SJCRH30 (cell line): ENCODE data around the gene SLC6A9. TPM values are rescaled to one million over a fixed set of nuclear protein-coding genes. Genes with fewer than 3 reads are reported as not detected.

Source experiments
- DNase-seq, 2 experiments: peaks; one replicate each; pipeline ENCODE4 v3.0.0-alpha.2; 2015 to 2020
- H3K27ac ChIP-seq: fragments of 250-450 bp; sonication (Bioruptor Pico); 2 replicates; pipeline ENCODE4 v1.5.1; 2020; ENCODE audit warnings: mild to moderate bottlenecking, moderate library complexity
- H3K27me3 ChIP-seq: fragments of 250-450 bp; sonication (Bioruptor Pico); 2 replicates; pipeline ENCODE4 v1.5.1; 2020; ENCODE audit warnings: mild to moderate bottlenecking, moderate library complexity
- H3K36me3 ChIP-seq: fragments of 250-450 bp; sonication (Bioruptor Pico); 2 replicates; pipeline ENCODE4 v1.5.1; 2020; ENCODE audit warnings: mild to moderate bottlenecking, moderate library complexity
- H3K4me1 ChIP-seq: fragments of 250-450 bp; sonication (Bioruptor Pico); 2 replicates; pipeline ENCODE4 v1.5.1; 2020; ENCODE audit warnings: mild to moderate bottlenecking, moderate library complexity
- H3K4me3 ChIP-seq: fragments of 250-450 bp; sonication (Bioruptor Pico); 2 replicates; pipeline ENCODE4 v1.5.1; 2020; ENCODE audit warnings: mild to moderate bottlenecking, moderate library complexity
- H3K9me3 ChIP-seq: fragments of 250-450 bp; sonication (Bioruptor Pico); replicated peaks from 2 replicates; pipeline ENCODE4 v1.5.1; 2020; ENCODE audit warnings: mild to moderate bottlenecking, moderate library complexity
- total RNA-seq: library from RNA; depleted of rRNA; stranded (reverse); fragments of >200 nt; shearing (Covaris generic); gene quantifications from 2 replicates; pipeline ENCODE4 v1.2.3, GENCODE V29; 2014

The SLC6A9 gene
- total RNA-seq, 1 experiment from 2014 or later, result 0.51 TPM

- no peak overlapping the region for H3K4me3 ChIP-seq
These were observed 59.8 kb downstream of the SLC6A9 start for GRCh38 chr1:43971336-43971980.

GRCh38 chr1:43970911-43971310 lies 60.4 kb downstream of the SLC6A9 start:
- no peak overlapping the region for H3K27ac ChIP-seq
- no peaks in the 10 kb centered on the region for H3K4me1 ChIP-seq
- no peak overlapping the region; the same call in 1 of the 2 replicates for H3K4me3 ChIP-seq
- no peaks in the 10 kb centered on the region for H3K9me3 ChIP-seq
- no peaks in the 10 kb centered on the region for H3K27me3 ChIP-seq
- peaks cover 7% of the 10 kb centered on the region; the same call in 1 of the 2 replicates for H3K36me3 ChIP-seq
- DNase-seq, result no peak

More at GRCh38 chr1:43971336-43971980, 59.8 kb downstream of the SLC6A9 start:
- Histone ChIP-seq H3K9me3 (no peaks in the 10 kb centered on the region), H3K36me3 (peaks cover 10% of the 10 kb centered on the region), H3K27ac (no peak overlapping the region), H3K4me1 (no peaks in the 10 kb centered on the region), H3K27me3 (no peaks in the 10 kb centered on the region)
- no peak for DNase-seq

GRCh38 chr1:43970502-43970901 lies 60.8 kb downstream of the SLC6A9 start:
- Histone ChIP-seq H3K36me3 (peaks cover 7% of the 10 kb centered on the region; the same call in 1 of the 2 replicates), H3K27me3 (no peaks in the 10 kb centered on the region), H3K27ac (no peak overlapping the region), H3K4me3 (peak overlapping the region; percentile 76), H3K9me3 (no peaks in the 10 kb centered on the region), H3K4me1 (no peaks in the 10 kb centered on the region)
- DNase-seq, result no peak

GRCh38 chr1:43969746-43970466 lies 61.4 kb downstream of the SLC6A9 start, which contains the start of gene DPH2:
DPH2 (plus strand) TSS chr1:43970010; CDS start chr1:43970176, 166 bp downstream.
- DNase-seq, result peak; percentile 99
- Histone ChIP-seq H3K27me3 (no peaks in the 10 kb centered on the region), H3K36me3 (peaks cover 7% of the 10 kb centered on the region; the same call in 1 of the 2 replicates), H3K4me3 (peak within 1 kb of the TSS; percentile 76), H3K9me3 (no peaks in the 10 kb centered on the region), H3K27ac (no peak within 1 kb of the TSS), H3K4me1 (no peaks in the 10 kb centered on the region)

GRCh38 chr1:43969416-43969745 lies 61.9 kb downstream of the SLC6A9 start:
- Histone ChIP-seq H3K4me3 (no peak overlapping the region), H3K27me3 (no peaks in the 10 kb centered on the region), H3K36me3 (peaks cover 7% of the 10 kb centered on the region; the same call in 1 of the 2 replicates)

GRCh38 chr1:43968348-43968948 lies 62.8 kb downstream of the SLC6A9 start:
- H3K27me3 ChIP-seq, result no peaks in the 10 kb centered on the region
- no peaks in the 10 kb centered on the region for H3K9me3 ChIP-seq
- H3K36me3 ChIP-seq, result peaks cover 7% of the 10 kb centered on the region; the same call in 1 of the 2 replicates
- no peak overlapping the region for H3K27ac ChIP-seq
- no peak overlapping the region for H3K4me3 ChIP-seq
- no peaks in the 10 kb centered on the region for H3K4me1 ChIP-seq
- peak; percentile 63 to 83 for DNase-seq

More at GRCh38 chr1:43969416-43969745, 61.9 kb downstream of the SLC6A9 start:
- DNase-seq, result no peak
- Histone ChIP-seq H3K27ac (no peak overlapping the region), H3K9me3 (no peaks in the 10 kb centered on the region), H3K4me1 (no peaks in the 10 kb centered on the region)

- no peaks in the 10 kb centered on the region for H3K4me1 ChIP-seq
- no peaks in the 10 kb centered on the region for H3K27me3 ChIP-seq
- H3K9me3 ChIP-seq, result no peaks in the 10 kb centered on the region
- H3K4me3 ChIP-seq, result no peak overlapping the region
- no peaks in the 10 kb centered on the region for H3K36me3 ChIP-seq
- H3K27ac ChIP-seq, result no peak overlapping the region
- DNase-seq, result no peak
These were observed 65.9 kb downstream of the SLC6A9 start for GRCh38 chr1:43965316-43965715.

- H3K27me3 ChIP-seq, result no peaks in the 10 kb centered on the region
- H3K27ac ChIP-seq, result no peak overlapping the region
- H3K4me1 ChIP-seq, result no peaks in the 10 kb centered on the region
- no peaks in the 10 kb centered on the region for H3K36me3 ChIP-seq
- DNase-seq, result no peak
- H3K9me3 ChIP-seq, result no peaks in the 10 kb centered on the region
- no peak overlapping the region for H3K4me3 ChIP-seq
These were observed 67.4 kb downstream of the SLC6A9 start for GRCh38 chr1:43963890-43964289.

- H3K27me3 ChIP-seq, result no peaks in the 10 kb centered on the region
- no peak overlapping the region for H3K4me3 ChIP-seq
- H3K36me3 ChIP-seq, result no peaks in the 10 kb centered on the region
- no peak overlapping the region for H3K27ac ChIP-seq
- no peaks in the 10 kb centered on the region for H3K9me3 ChIP-seq
- no peak for DNase-seq
- no peaks in the 10 kb centered on the region for H3K4me1 ChIP-seq
These were observed 68.3 kb downstream of the SLC6A9 start for GRCh38 chr1:43963006-43963405.

- Histone ChIP-seq H3K27me3 (no peaks in the 10 kb centered on the region), H3K9me3 (no peaks in the 10 kb centered on the region), H3K27ac (no peak overlapping the region), H3K36me3 (0 out of 2 replicates have a peak, but pooled peaks cover 2% of the 10 kb centered on the region), H3K4me3 (no peak overlapping the region), H3K4me1 (no peaks in the 10 kb centered on the region)
- DNase-seq, result no peak
These were observed 68.9 kb downstream of the SLC6A9 start for GRCh38 chr1:43962324-43962723.

- H3K4me3 ChIP-seq, result no peak overlapping the region
- no peaks in the 10 kb centered on the region for H3K27me3 ChIP-seq
- H3K9me3 ChIP-seq, result no peaks in the 10 kb centered on the region
- H3K4me1 ChIP-seq, result no peaks in the 10 kb centered on the region
- H3K36me3 ChIP-seq, result 0 out of 2 replicates have a peak, but pooled peaks cover 2% of the 10 kb centered on the region
- no peak for DNase-seq
- no peak overlapping the region for H3K27ac ChIP-seq
These were observed 69.6 kb downstream of the SLC6A9 start for GRCh38 chr1:43961692-43962091.

- Histone ChIP-seq H3K27me3 (no peaks in the 10 kb centered on the region), H3K9me3 (no peaks in the 10 kb centered on the region), H3K27ac (no peak overlapping the region), H3K4me3 (no peak overlapping the region), H3K36me3 (0 out of 2 replicates have a peak, but pooled peaks cover 2% of the 10 kb centered on the region), H3K4me1 (no peaks in the 10 kb centered on the region)
- no peak for DNase-seq
These were observed 70.5 kb downstream of the SLC6A9 start for GRCh38 chr1:43960798-43961197.

- 0 out of 2 replicates have a peak, but pooled peaks cover 2% of the 10 kb centered on the region for H3K36me3 ChIP-seq
- no peaks in the 10 kb centered on the region for H3K4me1 ChIP-seq
- H3K9me3 ChIP-seq, result no peaks in the 10 kb centered on the region
- no peak overlapping the region for H3K27ac ChIP-seq
- H3K4me3 ChIP-seq, result no peak overlapping the region
- no peak for DNase-seq
- H3K27me3 ChIP-seq, result no peaks in the 10 kb centered on the region
These were observed 72.7 kb downstream of the SLC6A9 start for GRCh38 chr1:43958351-43959255.

GRCh38 chr1:43957407-43958040 lies 73.7 kb downstream of the SLC6A9 start:
- H3K36me3 ChIP-seq, result 0 out of 2 replicates have a peak, but pooled peaks cover 2% of the 10 kb centered on the region
- no peaks in the 10 kb centered on the region for H3K27me3 ChIP-seq
- no peak overlapping the region for H3K4me3 ChIP-seq
- no peaks in the 10 kb centered on the region for H3K4me1 ChIP-seq
- H3K9me3 ChIP-seq, result no peaks in the 10 kb centered on the region
- H3K27ac ChIP-seq, result no peak overlapping the region
- DNase-seq, result no peak
